Hematopoietic multipotent progenitor cell treated with erythropoietin and hydrocortisone succinate and interleukin-3 and kit ligand, for 17 days (in vitro differentiated cells): ENCODE results near the gene RNF141.

Experiments
- DNase-seq: peaks from one replicate; pipeline ENCODE4 v3.0.0-alpha.2; 2015; ENCODE audit warnings: low spot score

Gene RNF141

DNA sequence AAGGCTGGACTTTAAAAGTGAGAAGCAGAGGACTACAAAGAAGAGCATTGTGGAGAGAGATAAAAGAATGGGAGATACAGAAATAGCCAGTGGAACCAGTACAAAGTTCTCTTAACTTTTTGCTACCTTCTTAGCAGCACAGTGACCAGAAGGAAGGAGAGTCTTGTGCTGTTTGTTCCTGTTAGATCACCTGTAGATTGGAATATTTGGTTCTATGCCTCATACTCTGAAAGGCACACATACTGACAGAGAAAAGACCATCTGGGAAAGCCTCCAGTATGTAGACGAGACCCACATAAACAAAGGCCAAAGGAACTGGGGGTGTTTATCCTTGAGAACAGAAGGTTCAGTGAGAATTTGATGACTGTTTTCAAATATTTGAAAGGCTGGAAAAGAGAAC, 18.7 kb downstream of the RNF141 start:
- no peak for DNase-seq

DNA sequence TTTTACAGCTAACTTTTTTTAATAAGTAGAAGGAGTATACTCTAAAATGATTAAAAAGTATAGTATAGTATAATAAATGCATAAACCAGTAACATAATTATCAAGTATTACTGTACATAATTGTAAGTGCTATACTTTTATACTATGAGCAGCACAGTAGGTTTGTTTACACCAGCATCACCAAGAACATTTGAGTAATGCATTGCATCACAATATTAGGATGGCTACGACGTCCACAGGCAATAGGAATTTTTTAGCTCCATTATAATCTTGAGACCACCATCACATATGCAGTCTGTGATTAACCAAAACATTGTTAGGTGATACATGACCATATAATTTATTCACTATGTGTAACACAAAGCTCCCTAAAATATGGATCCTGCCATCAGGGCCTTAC, 20.4 kb downstream of the RNF141 start:
- no peak for DNase-seq

DNA sequence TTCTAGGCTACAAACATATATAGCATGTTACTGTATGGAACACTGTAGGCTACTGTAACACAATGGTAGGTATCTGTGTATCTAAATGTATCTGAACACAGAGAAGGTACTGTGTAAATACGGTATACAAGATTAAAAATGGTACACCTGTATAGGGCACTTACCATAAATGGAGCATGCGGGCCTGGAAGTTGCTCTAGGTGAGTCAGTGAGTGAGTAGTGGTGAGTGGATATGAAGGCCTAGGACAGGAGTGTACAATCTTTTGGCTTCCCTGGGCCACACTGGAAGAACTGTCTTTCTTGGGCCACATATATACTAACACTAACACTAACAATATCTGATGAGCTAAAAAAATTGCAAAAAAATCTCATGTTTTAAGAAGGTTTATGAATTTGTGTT, 21.4 kb downstream of the RNF141 start:
- DNase-seq = no peak

DNA sequence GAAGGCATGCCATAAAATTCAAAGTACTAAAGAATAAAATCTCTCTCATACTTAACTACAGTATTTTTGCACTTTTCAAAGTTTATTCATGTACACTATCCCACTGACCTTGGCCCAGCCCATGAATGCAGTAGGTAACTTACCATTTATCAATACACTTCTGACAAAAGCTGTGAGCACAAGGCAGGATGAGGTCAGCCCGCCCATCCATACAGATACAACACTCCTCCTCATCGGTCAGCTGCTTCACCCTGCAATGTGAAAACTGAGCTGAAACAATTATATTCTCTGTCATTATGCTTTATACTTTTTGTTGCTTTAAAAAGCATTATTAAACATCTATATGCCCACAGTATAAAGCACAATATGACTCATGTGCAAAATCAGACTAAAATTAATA, 22.1 kb downstream of the RNF141 start:
- DNase-seq = no peak

DNA sequence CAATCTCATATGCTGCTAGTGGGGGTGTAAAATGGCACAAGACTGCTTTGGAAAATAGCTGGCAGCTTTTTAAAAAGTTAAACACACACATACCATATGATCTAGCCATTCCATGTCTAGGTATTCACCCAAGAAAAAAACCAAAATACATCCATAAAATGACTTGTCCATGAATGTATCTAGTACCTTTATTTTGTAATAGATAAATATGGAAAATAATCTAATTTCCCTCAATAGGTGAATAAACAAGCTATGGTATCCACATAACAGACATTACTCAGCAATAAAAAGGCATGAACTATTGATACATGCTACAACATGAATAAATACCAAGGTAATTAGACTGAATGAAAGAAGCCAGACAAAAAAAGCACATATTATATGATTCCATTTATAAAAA, 22.9 kb downstream of the RNF141 start:
- DNase-seq = no peak

DNA sequence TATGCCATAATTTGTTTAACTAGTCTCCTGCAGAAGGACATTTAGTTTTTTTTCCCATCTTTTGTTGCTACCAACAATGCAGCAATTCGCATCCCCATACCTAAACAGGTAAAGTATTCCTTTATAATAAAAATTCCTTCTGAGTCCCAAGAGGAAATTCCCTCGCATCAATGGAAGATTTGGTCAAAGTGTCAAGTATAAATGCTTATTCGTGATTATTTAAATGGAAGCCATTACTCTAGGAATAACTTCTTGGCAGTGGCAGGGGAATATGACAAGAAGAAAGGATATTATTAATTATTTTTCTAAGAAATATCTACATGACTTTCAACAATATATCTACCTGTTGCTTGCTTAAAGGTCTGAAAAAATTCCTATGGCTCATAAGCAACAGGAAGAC, 25.6 kb downstream of the RNF141 start:
- DNase-seq = no peak

DNA sequence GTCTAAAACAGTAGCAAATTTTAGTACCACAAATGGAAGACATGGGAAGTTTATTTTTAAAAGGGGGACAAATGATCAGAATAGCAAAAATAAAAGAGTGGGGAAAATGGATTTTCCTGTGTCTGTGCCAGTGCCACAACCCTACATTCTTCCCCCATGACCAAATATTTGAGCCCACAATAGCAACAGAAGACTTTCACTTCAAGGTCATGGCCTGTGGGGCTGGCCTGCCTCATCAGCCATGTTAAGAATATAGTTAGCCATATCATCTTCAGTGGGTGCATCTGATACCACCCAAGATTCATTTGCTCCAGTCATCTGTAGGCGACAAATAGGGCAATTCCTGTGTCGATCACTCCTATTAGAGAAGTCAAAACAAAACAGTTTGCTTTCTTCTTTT, 26.3 kb downstream of the RNF141 start:
- no peak for DNase-seq

DNA sequence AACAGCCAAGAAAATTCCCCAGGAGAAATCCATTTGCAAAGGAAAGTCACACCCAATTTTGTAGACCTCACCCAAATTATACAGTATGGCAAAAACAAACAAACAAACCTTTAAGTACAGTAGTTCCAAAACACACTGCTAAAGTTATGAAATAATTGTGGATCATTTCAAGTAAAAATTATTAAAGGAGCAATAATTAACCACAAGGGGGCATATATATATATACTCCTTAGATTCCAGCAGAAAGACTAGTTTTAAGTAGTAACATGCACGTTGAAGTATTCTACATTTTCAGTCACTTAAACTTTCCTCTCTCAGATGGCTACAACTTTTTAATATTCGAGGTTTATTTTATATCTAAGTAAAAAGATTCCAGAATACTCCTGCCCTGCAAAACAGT, 26.8 kb downstream of the RNF141 start:
- DNase-seq = peak; percentile 48

DNA sequence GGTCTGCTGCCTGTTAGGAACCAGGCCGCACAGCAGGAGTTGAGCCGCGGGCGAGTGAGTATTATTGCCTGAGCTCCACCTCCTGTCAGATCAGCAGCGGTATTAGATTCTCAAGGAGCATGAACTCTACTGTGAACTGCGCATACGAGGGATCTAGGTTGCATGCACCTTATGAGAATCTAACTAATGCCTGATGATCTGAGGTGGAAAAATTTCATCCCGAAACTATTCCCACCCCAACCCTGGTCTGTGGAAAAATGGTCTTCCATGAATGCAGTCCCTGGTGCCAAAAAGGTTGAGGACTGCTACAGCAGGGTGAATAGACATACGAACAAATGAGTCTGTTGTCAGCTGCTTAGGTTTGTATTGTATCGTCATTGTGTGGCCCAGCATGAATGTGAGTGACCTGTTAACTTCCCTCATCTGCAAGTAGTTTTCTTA, 29.8 kb downstream of the RNF141 start:
- no peak for DNase-seq

DNA sequence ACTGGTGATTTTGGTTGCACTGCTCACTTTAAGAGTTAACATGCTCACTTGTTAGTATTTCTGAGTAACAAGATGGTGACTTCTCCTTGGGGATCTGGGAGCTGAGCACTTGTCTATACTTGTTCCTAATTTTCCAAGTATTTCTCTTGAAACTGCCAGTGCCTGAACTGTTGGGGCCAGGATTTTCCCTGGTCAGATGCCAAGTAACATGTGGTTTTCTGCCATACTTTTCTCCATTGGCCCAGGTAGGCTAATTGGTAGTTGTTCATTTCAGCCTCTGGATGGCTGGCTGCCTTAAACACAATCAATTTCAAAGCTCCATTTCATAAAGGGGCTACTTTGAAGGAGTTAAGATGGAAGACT, 35.0 kb downstream of the RNF141 start:
- no peak for DNase-seq

DNA sequence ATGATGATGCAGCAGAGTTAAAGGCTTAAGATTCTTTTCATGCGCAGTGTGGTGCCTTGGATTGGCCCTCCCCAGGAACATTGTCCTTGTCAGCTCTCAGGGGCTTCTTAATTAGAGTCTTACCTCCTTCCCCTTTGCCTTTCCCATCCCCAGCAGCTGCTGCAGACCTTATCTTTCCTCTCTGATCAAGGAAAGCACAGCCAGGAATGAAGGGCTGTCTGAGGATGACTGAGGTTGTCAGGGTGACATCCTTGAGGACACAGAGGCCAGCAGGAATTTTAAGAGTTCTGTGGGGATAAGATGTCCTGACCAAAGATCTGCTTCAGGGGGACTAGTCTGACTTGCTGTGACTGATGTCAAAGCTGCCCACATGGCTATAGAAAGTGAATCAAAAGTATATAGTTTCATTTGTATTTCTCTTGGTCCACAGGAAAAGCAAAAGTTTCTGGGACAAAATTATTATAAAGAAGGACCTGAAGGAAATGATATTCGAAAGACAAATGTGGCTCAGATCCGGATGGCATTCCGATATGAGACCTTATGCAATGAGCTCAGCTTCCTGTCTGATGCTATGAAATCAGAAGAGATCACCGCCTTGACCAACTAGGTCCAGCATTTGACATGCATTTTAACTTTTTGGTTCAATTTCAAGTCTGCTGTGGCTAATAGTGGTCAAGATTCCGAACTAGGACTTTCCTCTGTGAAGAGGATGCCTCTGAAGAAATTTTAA, 35.5 kb downstream of the RNF141 start:
- no peak for DNase-seq

DNA sequence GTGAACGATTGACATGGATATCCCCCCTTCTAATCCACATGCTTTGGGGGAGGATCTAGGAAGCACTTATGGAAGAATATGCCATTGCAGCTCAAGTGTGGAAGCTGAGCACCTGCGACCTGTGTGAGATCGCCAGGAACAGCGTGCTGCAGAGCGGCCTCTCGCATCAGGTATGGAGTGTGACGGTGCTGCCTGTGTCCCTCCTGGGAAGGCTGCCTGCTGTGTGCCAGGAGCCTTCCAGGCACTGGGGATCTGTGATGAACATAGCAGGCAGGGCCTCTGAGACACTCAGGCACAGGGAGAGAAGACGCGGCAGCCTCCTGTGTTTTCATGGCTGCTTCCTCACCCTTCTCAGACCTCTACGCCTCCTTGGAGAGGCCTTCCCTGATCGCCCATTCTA, 36.5 kb downstream of the RNF141 start:
- no peak for DNase-seq

DNA sequence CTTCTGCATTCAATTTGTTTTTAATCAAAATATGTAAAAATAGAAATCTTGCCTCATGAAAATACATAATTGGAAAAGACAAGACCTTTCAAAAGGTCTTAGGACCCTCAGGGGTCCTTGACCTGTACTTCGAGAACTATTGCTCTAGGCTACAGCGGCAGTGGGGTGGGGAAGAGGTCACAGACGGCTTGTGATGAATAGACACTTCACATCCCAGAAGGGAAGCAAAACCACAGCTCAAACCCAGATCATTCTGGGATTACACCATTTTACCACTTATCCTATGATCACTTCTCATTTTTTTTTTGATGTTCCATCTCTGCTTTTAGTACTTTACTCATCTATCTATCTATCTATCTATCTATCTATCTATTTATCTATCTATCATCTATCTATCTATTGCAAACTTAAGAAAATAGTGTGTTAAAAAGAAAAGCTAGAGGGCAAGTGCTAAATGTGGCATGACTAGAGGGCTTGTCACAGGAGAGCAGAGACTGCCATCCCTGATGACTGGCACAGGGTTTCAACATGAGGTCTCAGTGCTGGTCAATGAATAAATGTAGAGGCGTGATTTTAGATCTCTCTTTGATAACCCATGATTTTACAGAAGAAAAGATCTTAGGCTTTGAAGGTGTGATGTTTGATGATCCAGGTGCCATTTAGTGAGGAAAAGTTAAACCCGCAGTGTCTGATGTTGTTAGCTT, 37.1 kb downstream of the RNF141 start:
- DNase-seq = no peak

DNA sequence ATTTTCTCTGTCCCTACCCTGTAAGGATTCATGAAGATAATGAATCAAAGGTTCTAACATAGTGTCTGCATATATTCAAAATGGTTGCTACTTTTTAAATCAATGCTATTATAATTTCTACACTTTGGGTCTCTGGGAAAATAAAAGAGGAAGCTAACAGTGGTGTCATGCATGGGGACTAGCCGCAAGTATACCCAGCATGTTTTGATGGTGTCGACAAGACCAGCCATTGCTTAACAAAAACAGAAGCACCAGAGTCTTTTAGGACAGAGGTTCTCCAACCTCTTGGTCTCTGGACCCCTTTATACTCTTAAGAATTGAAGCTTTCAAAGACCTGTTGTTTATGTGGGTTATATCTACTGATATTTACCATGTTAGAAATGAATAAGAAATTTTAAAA, 37.8 kb downstream of the RNF141 start:
- DNase-seq = no peak

DNA sequence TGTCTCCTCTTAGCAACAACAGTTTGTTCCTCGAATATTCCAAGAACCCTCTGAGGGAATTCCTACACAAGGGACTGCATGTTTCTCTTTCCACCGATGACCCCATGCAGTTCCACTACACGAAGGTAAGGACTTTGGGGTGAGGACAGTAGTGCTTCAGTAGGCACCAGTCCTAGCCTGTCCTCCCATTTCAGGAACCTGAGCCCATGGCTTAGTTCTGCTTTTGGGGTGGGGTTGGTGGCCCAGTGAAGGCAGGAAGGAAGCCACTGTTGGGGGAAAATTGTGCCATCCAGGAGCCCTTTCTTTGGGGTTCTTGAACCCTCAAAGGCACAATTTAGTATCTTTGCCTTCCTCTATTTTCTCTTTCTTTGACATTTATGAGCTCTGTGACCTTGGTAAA, 38.2 kb downstream of the RNF141 start:
- DNase-seq = no peak

DNA sequence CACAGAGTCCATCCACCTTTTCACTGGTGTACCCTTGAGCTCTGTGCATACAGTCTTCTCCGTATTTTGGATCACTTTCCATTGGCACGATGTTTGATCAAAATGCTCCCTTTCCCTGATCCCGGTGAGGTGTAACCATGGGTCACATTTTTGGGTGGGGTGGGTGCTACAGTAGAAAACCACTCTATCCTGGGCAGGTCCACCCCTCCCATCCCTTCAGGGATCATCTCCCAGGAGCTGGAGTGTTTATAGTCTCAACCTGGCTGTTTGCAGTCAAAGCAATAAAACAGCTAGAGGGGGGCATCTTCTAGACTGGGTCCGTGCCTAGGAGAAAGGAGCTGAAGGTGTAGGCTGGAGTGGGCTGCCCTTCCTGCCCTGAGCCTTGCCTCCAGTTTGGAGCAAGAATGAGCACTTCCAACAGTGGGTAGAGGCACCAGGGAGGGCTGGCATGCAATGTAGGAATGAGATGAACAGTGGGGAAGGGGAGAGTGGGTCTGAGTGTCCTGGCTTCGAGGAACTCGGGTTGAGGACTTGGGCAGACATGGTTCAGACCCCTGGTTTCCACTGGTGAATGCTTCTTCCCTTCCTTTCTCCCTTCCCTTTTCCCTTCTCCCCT, 38.8 kb downstream of the RNF141 start:
- no peak for DNase-seq

DNA sequence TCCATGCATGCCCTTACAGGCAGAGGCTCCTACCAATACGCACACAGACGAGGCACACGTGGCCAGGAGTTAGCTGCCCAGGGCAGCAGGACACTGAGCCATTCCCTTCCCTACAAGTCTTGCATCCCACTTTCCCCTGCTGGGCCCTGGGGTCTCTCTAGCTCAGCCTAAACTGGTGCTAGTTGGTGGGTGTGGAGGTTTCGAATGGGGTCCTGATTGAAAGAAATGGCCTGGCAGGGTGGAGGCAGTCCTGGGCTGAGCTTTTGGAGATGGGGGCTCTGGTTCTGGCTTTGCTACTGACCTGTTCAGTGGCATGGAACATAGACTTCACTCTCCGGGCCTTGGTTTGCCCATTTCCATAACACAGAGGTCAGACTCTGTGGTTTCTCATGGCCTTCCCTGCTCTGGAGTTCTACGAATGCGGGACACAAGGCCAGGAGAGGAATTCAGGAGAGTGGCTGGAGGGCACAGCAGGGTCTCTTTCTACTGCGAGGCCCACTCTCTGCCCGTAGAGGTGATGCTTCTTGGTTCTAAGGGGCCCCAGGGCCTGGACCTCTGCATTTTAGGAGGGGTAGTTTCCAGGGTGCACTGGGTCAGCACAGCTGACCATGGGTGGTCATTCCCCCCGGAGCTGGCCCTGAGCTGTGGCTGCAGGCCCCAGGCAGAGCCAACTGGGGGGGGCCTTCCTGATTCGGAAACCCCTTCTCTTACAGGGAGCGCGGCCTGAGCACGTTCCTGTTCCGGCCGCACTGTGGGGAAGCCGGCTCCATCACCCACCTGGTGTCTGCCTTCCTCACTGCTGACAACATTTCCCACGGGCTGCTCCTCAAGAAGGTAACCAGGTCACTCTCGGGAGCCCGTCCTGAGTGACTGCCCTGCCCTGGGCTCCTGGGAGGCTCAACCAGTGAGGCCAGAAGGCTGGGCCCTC, 40.0 kb downstream of the RNF141 start:
- DNase-seq = no peak

DNA sequence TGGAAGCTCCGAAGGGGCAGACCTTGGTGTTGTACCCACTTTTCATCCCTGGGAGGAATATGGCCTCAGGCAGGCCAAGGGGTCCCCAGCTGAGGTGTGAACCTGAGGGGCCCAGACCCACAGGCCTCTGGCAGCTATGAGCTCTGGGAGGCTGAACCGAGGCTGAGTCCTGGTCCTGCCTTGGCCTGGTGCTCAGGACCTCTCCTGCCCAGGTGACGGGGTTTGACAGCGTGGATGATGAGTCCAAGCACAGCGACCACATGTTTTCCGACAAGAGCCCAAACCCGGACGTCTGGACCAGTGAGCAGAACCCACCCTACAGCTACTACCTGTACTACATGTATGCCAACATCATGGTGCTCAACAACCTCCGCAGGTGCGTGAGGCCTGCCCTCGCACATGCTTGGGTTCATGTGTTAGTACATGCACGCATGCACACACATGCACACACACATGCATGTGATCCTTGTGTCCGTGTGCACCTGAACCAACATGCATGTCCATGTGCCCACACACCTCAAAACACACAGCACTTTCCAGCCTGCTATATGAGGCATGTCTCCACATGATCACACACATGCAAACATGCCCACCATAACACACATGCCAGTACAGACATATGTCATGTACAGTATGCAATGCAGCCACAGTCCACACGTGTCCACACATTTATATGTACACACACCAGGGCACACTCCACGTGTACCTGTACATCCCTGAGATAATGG, 40.9 kb downstream of the RNF141 start:
- DNase-seq = no peak

DNA sequence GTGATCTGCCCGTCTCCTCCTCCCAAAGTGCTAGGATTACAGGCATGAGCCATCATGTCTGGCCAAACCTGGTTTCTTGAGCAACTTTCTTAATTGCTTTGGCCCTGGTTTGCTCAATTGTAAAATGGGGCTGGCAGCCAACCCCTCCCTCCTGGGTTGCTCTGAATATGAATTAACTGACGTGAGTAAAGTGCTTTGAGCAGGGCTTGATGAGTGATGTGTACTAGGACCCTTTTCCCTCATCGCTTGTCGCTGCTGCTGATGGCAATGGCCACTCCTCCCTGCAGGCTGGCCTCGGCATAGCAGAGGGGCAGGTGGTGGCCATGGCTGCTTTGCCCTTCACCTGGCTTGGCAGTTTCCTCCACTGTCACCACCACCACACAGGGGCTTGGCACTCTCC, 41.5 kb downstream of the RNF141 start:
- DNase-seq = no peak

DNA sequence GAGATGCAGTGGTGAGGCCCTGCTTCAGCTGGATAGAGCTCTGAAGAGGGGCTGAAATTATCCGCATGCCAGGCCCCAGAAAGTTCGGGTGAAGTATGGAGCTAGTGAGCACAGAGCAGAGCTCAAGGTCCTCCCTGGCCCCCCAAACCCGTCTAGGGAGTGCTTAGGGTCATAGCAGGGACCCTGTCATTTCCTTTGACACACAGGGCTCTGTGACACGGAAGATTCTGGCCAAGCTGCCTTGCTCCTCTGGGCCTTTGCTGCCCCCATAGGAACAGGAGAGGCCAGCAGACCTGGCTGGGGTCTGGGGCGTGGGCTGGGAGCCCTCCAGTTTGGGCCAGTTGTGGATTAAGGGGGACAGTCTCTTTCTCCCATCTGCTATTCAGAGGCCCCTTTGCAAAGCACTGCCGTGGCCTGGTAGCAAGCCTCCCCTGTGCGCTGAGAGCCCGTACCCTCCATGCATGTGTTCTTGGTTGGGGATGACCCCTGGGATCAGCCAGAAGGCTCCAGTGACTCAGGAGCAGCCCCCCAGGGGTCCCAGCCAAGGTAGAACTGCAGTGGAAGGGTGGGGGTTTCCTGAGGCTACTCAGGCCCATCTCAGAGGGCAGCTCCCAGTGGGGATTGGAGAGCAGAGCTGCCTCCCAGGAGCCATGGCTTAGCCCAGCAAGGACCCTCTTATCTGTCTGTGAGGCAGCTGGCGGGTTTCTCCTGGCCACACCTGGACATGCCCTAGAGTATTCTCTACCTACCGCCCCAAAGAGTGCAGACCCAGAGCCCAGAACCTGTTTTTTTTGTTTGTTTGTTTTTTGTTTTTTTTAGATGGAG, 42.3 kb downstream of the RNF141 start:
- DNase-seq = no peak

DNA sequence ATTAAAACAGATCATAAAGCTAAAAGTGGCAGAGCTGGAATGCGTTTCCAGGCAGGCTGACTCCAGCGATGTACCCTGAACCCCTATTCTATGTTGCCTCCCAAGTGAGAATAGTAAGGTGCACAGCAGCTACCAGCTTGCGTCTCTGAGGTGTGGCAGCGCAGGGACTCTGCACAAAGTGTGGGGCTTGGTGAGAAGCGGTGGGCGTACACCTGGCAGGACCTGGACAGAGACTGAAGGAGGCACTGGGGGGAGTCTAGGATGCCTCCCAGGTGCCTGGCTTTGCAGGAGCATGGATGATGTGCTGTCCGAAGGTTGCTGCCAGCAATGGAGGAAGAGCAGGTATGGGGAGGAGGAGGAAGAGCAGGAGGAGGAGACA, 43.0 kb downstream of the RNF141 start:
- no peak for DNase-seq
